Measurements from ENCODE around the gene TRIM24. TPM values are rescaled to one million over a fixed set of nuclear protein-coding genes. Genes with fewer than 3 reads are reported as not detected.

TRIM24 gene
- total and polyA plus RNA-seq, 2 of the 13 experiments (the other 11 are each of a cell fraction or from before 2014, with no cell fraction given): 100 to 106 TPM

- TF ChIP-seq, protein P1, sequence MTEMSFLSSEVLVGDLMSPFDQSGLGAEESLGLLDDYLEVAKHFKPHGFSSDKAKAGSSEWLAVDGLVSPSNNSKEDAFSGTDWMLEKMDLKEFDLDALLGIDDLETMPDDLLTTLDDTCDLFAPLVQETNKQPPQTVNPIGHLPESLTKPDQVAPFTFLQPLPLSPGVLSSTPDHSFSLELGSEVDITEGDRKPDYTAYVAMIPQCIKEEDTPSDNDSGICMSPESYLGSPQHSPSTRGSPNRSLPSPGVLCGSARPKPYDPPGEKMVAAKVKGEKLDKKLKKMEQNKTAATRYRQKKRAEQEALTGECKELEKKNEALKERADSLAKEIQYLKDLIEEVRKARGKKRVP (CRISPR knock-in tag; IDR thresholded peaks at IDR 0.05): peak in 1 of 2 experiments; percentile 15; a peak in 1 of 4 replicates
- TF ChIP-seq, protein P2, sequence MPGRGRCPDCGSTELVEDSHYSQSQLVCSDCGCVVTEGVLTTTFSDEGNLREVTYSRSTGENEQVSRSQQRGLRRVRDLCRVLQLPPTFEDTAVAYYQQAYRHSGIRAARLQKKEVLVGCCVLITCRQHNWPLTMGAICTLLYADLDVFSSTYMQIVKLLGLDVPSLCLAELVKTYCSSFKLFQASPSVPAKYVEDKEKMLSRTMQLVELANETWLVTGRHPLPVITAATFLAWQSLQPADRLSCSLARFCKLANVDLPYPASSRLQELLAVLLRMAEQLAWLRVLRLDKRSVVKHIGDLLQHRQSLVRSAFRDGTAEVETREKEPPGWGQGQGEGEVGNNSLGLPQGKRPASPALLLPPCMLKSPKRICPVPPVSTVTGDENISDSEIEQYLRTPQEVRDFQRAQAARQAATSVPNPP (CRISPR knock-in tag; IDR thresholded peaks at IDR 0.05): no peak
- TF ChIP-seq EP300 (IDR thresholded peaks at IDR 0.05; ENCODE audit: low read depth in 2 of 2, low read length in 2 of 2) (peak in 1 of 2 experiments; percentile 29; a peak in 1 of 4 replicates), EP300 (CRISPR knock-in tag; IDR thresholded peaks at IDR 0.05; ENCODE audit: borderline replicate concordance) (no peak), ZNF879 (CRISPR knock-in tag; IDR thresholded peaks at IDR 0.05) (no peak), BCL6 (CRISPR knock-in tag; IDR thresholded peaks at IDR 0.05) (no peak), TBX2 (CRISPR knock-in tag; IDR thresholded peaks at IDR 0.05; ENCODE audit: borderline replicate concordance) (no peak), FLYWCH1 (CRISPR knock-in tag; IDR thresholded peaks at IDR 0.05) (no peak), CEBPB (IDR thresholded peaks at IDR 0.05; ENCODE audit: borderline replicate concordance, low read depth, low read length) (peak; percentile 70), MAFF (IDR thresholded peaks at IDR 0.05; ENCODE audit: low read depth, low read length) (no peak), SP1 (IDR thresholded peaks at IDR 0.05) (no peak), SP1 (CRISPR knock-in tag; IDR thresholded peaks at IDR 0.05) (no peak), ZBTB33 (CRISPR knock-in tag; IDR thresholded peaks at IDR 0.05) (no peak), NFE2 (CRISPR knock-in tag; IDR thresholded peaks at IDR 0.05) (no peak), HDAC1 (CRISPR knock-in tag; IDR thresholded peaks at IDR 0.05) (0 out of 2 replicates have a peak, but pooled peaks have one; percentile 1), NBN (conservative IDR thresholded peaks at IDR 0.05) (no peak), CEBPG (CRISPR knock-in tag; IDR thresholded peaks at IDR 0.05) (peak; percentile 71), MLXIP (CRISPR knock-in tag; IDR thresholded peaks at IDR 0.05; ENCODE audit: borderline replicate concordance) (no peak)
- TF ChIP-seq, protein P3, sequence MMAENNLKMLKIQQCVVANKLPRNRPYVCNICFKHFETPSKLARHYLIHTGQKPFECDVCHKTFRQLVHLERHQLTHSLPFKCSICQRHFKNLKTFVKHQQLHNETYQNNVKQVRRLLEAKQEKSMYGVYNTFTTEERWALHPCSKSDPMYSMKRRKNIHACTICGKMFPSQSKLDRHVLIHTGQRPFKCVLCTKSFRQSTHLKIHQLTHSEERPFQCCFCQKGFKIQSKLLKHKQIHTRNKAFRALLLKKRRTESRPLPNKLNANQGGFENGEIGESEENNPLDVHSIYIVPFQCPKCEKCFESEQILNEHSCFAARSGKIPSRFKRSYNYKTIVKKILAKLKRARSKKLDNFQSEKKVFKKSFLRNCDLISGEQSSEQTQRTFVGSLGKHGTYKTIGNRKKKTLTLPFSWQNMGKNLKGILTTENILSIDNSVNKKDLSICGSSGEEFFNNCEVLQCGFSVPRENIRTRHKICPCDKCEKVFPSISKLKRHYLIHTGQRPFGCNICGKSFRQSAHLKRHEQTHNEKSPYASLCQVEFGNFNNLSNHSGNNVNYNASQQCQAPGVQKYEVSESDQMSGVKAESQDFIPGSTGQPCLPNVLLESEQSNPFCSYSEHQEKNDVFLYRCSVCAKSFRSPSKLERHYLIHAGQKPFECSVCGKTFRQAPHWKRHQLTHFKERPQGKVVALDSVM (CRISPR knock-in tag; IDR thresholded peaks at IDR 0.05): 0 out of 2 replicates have a peak, but pooled peaks have one; percentile 34
These were observed 143.7 kb downstream of the TRIM24 start (continued) for GRCh38 chr7:138603549-138604318.
